ENCODE data around the gene AKAP13.

DNA sequence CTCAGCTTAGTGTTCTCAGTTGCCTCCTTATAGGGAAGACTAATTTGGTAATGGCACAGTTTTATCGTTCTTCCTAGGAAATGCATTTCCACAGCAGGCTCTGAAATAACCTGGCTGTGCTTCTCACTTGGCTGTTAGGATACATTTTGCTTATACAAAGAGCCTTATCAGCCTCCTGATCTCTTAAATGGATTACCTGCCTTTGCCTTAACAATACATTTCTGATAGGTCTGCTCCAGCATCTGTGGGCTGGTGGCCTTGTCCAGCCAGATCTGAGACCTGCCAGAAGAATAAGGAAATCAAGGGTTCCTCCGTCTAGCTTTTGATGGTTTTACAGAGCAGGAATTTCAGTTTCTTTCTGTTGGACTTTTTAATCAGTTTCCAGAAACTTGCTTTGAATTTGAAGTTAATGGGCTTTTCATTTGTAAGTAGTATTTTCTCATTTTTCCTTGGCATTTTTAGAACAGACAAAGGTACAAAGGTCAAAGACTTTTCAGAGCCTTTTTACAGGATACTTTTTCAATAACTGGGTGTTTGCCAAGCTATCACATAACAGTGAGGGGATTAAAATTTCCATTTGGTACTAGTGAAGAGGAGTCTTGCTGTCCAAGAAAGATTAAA, 116.3 kb downstream of the AKAP13 start:
- TF ChIP-seq, protein P1, sequence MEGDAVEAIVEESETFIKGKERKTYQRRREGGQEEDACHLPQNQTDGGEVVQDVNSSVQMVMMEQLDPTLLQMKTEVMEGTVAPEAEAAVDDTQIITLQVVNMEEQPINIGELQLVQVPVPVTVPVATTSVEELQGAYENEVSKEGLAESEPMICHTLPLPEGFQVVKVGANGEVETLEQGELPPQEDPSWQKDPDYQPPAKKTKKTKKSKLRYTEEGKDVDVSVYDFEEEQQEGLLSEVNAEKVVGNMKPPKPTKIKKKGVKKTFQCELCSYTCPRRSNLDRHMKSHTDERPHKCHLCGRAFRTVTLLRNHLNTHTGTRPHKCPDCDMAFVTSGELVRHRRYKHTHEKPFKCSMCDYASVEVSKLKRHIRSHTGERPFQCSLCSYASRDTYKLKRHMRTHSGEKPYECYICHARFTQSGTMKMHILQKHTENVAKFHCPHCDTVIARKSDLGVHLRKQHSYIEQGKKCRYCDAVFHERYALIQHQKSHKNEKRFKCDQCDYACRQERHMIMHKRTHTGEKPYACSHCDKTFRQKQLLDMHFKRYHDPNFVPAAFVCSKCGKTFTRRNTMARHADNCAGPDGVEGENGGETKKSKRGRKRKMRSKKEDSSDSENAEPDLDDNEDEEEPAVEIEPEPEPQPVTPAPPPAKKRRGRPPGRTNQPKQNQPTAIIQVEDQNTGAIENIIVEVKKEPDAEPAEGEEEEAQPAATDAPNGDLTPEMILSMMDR (IDR thresholded peaks at IDR 0.05), result no peak
- TF ChIP-seq POLR2A (IDR thresholded peaks at IDR 0.05), result no peak
